GM19324 (cell line): ENCODE data around the gene C1orf35.

Experiments used
- ATAC-seq: cut with Tn5 transposase; IDR thresholded peaks from one replicate; pipeline ENCODE4 v1.9.1; 2021; ENCODE audit warnings: mild to moderate bottlenecking, moderate library complexity; ENCODE audit not compliant: unreplicated experiment, low FRiP score

Gene C1orf35

GRCh38 chr1:228102791-228103620 lies at the start of gene C1orf35:
Gene C1orf35 (minus strand): TSS chr1:228103325. CDS start chr1:228103227, 98 bp downstream.
- peak; percentile 82 for ATAC-seq

GRCh38 chr1:228152918-228153258 lies 49.8 kb upstream of the C1orf35 start:
- no peak for ATAC-seq

GRCh38 chr1:228152097-228152917 lies 49.2 kb upstream of the C1orf35 start:
- no peak for ATAC-seq

GRCh38 chr1:228151180-228151925 lies 48.2 kb upstream of the C1orf35 start:
- ATAC-seq, result no peak

- ATAC-seq, result no peak
Observed at GRCh38 chr1:228150461-228151179, 47.5 kb upstream of the C1orf35 start.

- no peak for ATAC-seq
Observed at GRCh38 chr1:228150120-228150460, 47.0 kb upstream of the C1orf35 start.

- no peak for ATAC-seq
Observed at GRCh38 chr1:228149406-228150119, 46.4 kb upstream of the C1orf35 start, which contains the start of gene GJC2. Gene GJC2 (plus strand): TSS chr1:228149930. CDS start chr1:228157759, 7,829 bp downstream.

- no peak for ATAC-seq
Observed at GRCh38 chr1:228148935-228149405, 45.8 kb upstream of the C1orf35 start.

GRCh38 chr1:228148196-228148861 lies 45.2 kb upstream of the C1orf35 start:
- no peak for ATAC-seq

- ATAC-seq, result no peak
Observed at GRCh38 chr1:228147768-228148167, 44.6 kb upstream of the C1orf35 start.

GRCh38 chr1:228147151-228147693 lies 44.1 kb upstream of the C1orf35 start:
- ATAC-seq, result no peak

- ATAC-seq, result no peak
Observed at GRCh38 chr1:228146417-228147150, 43.5 kb upstream of the C1orf35 start.

- no peak for ATAC-seq
Observed at GRCh38 chr1:228145463-228146416, 42.6 kb upstream of the C1orf35 start.

GRCh38 chr1:228144993-228145343 lies 41.8 kb upstream of the C1orf35 start:
- no peak for ATAC-seq

GRCh38 chr1:228144193-228144992 lies 41.3 kb upstream of the C1orf35 start:
- no peak for ATAC-seq

GRCh38 chr1:228143480-228144192 lies 40.5 kb upstream of the C1orf35 start:
- ATAC-seq, result no peak
